ENCODE measurements around the gene PHACTR1.

GRCh38 chr6:13334953-13335352, 618.4 kb downstream of the PHACTR1 start:
- TF ChIP-seq CTCF (IDR thresholded peaks at IDR 0.05 in 2 of 3, conservative IDR thresholded peaks at IDR 0.05 in 1 of 3; ENCODE audit: insufficient read depth in 2 of 3, low read depth in 1 of 3, low read length in 3 of 3): no peak
- TF ChIP-seq THRA (IDR thresholded peaks at IDR 0.05): no peak
- TF ChIP-seq POU5F1 (IDR thresholded peaks at IDR 0.05; ENCODE audit: borderline replicate concordance, low read depth, low read length, partially characterized antibody): no peak
- TF ChIP-seq SMARCE1 (IDR thresholded peaks at IDR 0.05): no peak
- TF ChIP-seq HINFP (tag; conservative IDR thresholded peaks at IDR 0.05; ENCODE audit: low read depth): no peak
- no peak for TF ChIP-seq CBX3 (IDR thresholded peaks at IDR 0.05; ENCODE audit: borderline replicate concordance in 1 of 2, low read length in 2 of 2)
- no peak for TF ChIP-seq CREM (IDR thresholded peaks at IDR 0.05; ENCODE audit: low read depth)
- no peak for TF ChIP-seq ZNF785 (CRISPR knock-in tag; IDR thresholded peaks at IDR 0.05)
- no peak for TF ChIP-seq MEF2A (IDR thresholded peaks at IDR 0.05; ENCODE audit: control insufficient read depth, low read depth, low read length)
- no peak for TF ChIP-seq ZNF212 (CRISPR knock-in tag; IDR thresholded peaks at IDR 0.05)
- TF ChIP-seq FOXA3 (CRISPR knock-in tag; conservative IDR thresholded peaks at IDR 0.05 in 1 of 2, IDR thresholded peaks at IDR 0.05 in 1 of 2): no peak
- no peak for TF ChIP-seq SMAD3 (CRISPR knock-in tag; conservative IDR thresholded peaks at IDR 0.05)
